ENCODE measurements around the gene CHAC1. TPM values are rescaled to one million over a fixed set of nuclear protein-coding genes. Genes with fewer than 3 reads are reported as not detected.

Gene CHAC1
- total and polyA plus RNA-seq, 2 of the 13 experiments (the other 11 are each of a cell fraction or from before 2014, with no cell fraction given): 0.44 TPM; not detected in 1

GRCh38 chr15:40915679-40916078, 37.6 kb upstream of the CHAC1 start:
- Histone ChIP-seq H3K9ac (ENCODE audit: insufficient read depth, low read depth, low read length) (no peak overlapping the region), H3K4me2 (ENCODE audit: low read depth, low read length) (no peak overlapping the region), H3K36me3 (replicated peaks in 1 of 2; ENCODE audit: control insufficient read depth in 1 of 2, insufficient read depth in 2 of 2, low read length in 2 of 2) (no peaks in the 10 kb centered on the region), H3K4me1 (ENCODE audit: insufficient read depth, low read length) (peaks cover 70% of the 10 kb centered on the region), H3K4me3 (replicated peaks in 1 of 3; ENCODE audit: insufficient read depth in 1 of 3, low read depth in 2 of 3, low read length in 3 of 3) (no peak overlapping the region; a peak in 1 of 6 replicates), H4K20me1 (ENCODE audit: insufficient read depth, low read length) (no peaks in the 10 kb centered on the region), H3K27me3 (ENCODE audit: control insufficient read depth in 1 of 2, insufficient read depth in 2 of 2, low read length in 2 of 2) (peaks cover 0 to 24% of the 10 kb centered on the region in 2 experiments; a peak in 3 of 5 replicates), H3K9me3 (ENCODE audit: low read length) (no peaks in the 10 kb centered on the region), H3K27ac (ENCODE audit: extremely low read length, insufficient read depth, low read length) (no peak overlapping the region), H2AFZ (ENCODE audit: low read length) (no peak overlapping the region), H3K79me2 (ENCODE audit: insufficient read depth, low read length) (no peaks in the 10 kb centered on the region)
- TF ChIP-seq CC2D1A (CRISPR knock-in tag; IDR thresholded peaks at IDR 0.05): no peak
- no peak for TF ChIP-seq PRMT3 (CRISPR knock-in tag; IDR thresholded peaks at IDR 0.05; ENCODE audit: borderline replicate concordance, low read depth)
- TF ChIP-seq ZNF225 (CRISPR knock-in tag; IDR thresholded peaks at IDR 0.05): no peak
- TF ChIP-seq ZXDC (CRISPR knock-in tag; IDR thresholded peaks at IDR 0.05): no peak
- no peak for TF ChIP-seq NCOA1 (CRISPR knock-in tag; IDR thresholded peaks at IDR 0.05)
- TF ChIP-seq HOXA9 (CRISPR knock-in tag; IDR thresholded peaks at IDR 0.05; ENCODE audit: borderline replicate concordance): no peak
- no peak for TF ChIP-seq ZNF577 (CRISPR knock-in tag; IDR thresholded peaks at IDR 0.05; ENCODE audit: borderline replicate concordance, low read depth)
- no peak for TF ChIP-seq HMG20B (CRISPR knock-in tag; conservative IDR thresholded peaks at IDR 0.05)
- TF ChIP-seq ZNF564 (CRISPR knock-in tag; IDR thresholded peaks at IDR 0.05): no peak
- TF ChIP-seq AKAP8 (CRISPR knock-in tag; IDR thresholded peaks at IDR 0.05): no peak
- TF ChIP-seq ARNT2 (CRISPR knock-in tag; IDR thresholded peaks at IDR 0.05; ENCODE audit: low read depth): no peak
- TF ChIP-seq ZNF781 (CRISPR knock-in tag; IDR thresholded peaks at IDR 0.05; ENCODE audit: borderline replicate concordance, not compliant biosample characterization): no peak
- TF ChIP-seq MYPOP (CRISPR knock-in tag; IDR thresholded peaks at IDR 0.05): no peak
- no peak for TF ChIP-seq SNAPC5 (CRISPR knock-in tag; IDR thresholded peaks at IDR 0.05; ENCODE audit: borderline replicate concordance)
- TF ChIP-seq ARNT (IDR thresholded peaks at IDR 0.05): no peak
- no peak for TF ChIP-seq CBFB (CRISPR knock-in tag; IDR thresholded peaks at IDR 0.05)
- TF ChIP-seq NR2F1 (CRISPR knock-in tag; IDR thresholded peaks at IDR 0.05): no peak
- TF ChIP-seq JUN (CRISPR knock-in tag; IDR thresholded peaks at IDR 0.05): no peak
- TF ChIP-seq NAIF1 (CRISPR knock-in tag; IDR thresholded peaks at IDR 0.05; ENCODE audit: borderline replicate concordance): no peak
- intact Hi-C loops (cut with micrococcal nuclease; ENCODE audit: unreplicated experiment): no loop called here
- FAIRE-seq: no peak
- BruUV-seq (replicated peaks): no TSS peak
- ChIA-PET POLR2A (interaction anchor here (1.0 to 1.3 kb wide), 2 partner anchors 16 to 200 kb away, joined by 3 read pairs; partner anchors contain the start of gene INO80), CTCF (ENCODE audit: low intra/inter-chr PET ratio, low total read pairs) (no interaction called here)
- in situ Hi-C loops (cut with HindIII; ENCODE audit: extremely low pct_ligation_motif_present, low pct_unique_long_range_greater_than_20kb): no loop called here
- no peak for ATAC-seq
- WGBS (ENCODE audit: low lambda C conversion rate): 0% methylated on average over 4 of the region's 6 CpGs
- no peak for DNase-seq (ENCODE audit: low spot score)
